ENCODE measurements around the gene MPDU1. TPM values are rescaled to one million over a fixed set of nuclear protein-coding genes. Genes with fewer than 3 reads are reported as not detected.
"Not testable (repeated sequence)": the region's sequence is repeated elsewhere in the genome, so short reads cannot be mapped to it uniquely, and the experiment has no call there.

Gene MPDU1
- total RNA-seq, 4 donors from 2014 or later, result 86.5 to 144 (median 122) TPM

DNA sequence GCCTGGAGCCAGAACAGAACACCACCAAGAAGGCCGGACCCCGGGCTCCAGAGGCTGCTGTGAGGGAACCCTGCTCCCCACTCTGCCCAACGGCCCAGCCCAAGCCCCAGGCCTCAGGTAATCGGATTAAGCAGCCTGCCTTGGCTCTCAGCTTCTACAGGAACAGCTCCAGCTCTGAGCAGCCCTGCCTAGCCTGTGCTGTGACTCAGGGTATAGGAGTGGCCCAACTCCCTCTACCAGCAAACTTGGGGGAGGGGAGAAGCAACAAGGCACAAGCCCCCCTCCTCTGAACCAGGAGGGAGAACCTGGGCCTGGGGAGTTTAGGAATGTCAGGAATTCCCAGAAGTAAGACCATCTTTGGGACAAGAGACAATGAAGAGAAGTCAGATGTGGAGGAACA, 7.1 kb downstream of the MPDU1 start:
- no peak for ATAC-seq (ENCODE audit: low FRiP score)
- no peak for DNase-seq (ENCODE audit: low spot score)
- TF ChIP-seq, protein P1, sequence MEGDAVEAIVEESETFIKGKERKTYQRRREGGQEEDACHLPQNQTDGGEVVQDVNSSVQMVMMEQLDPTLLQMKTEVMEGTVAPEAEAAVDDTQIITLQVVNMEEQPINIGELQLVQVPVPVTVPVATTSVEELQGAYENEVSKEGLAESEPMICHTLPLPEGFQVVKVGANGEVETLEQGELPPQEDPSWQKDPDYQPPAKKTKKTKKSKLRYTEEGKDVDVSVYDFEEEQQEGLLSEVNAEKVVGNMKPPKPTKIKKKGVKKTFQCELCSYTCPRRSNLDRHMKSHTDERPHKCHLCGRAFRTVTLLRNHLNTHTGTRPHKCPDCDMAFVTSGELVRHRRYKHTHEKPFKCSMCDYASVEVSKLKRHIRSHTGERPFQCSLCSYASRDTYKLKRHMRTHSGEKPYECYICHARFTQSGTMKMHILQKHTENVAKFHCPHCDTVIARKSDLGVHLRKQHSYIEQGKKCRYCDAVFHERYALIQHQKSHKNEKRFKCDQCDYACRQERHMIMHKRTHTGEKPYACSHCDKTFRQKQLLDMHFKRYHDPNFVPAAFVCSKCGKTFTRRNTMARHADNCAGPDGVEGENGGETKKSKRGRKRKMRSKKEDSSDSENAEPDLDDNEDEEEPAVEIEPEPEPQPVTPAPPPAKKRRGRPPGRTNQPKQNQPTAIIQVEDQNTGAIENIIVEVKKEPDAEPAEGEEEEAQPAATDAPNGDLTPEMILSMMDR (IDR thresholded peaks at IDR 0.05), result no peak

- ATAC-seq (ENCODE audit: low FRiP score), result no peak
- no peak for DNase-seq (ENCODE audit: low spot score)
- TF ChIP-seq, protein P1 (IDR thresholded peaks at IDR 0.05), result no peak
Measured at GRCh38 chr17:7591596-7591995, 7.9 kb downstream of the MPDU1 start.

- ATAC-seq (ENCODE audit: low FRiP score) (no peak), DNase-seq (ENCODE audit: low spot score) (no peak)
- TF ChIP-seq, protein P1 (IDR thresholded peaks at IDR 0.05), result no peak
Measured at GRCh38 chr17:7592422-7593021, 8.9 kb downstream of the MPDU1 start.

GRCh38 chr17:7593296-7593695, 9.6 kb downstream of the MPDU1 start:
- no peak for ATAC-seq (ENCODE audit: low FRiP score)
- TF ChIP-seq, protein P1 (IDR thresholded peaks at IDR 0.05), result no peak
- DNase-seq (ENCODE audit: low spot score), result no peak

DNA sequence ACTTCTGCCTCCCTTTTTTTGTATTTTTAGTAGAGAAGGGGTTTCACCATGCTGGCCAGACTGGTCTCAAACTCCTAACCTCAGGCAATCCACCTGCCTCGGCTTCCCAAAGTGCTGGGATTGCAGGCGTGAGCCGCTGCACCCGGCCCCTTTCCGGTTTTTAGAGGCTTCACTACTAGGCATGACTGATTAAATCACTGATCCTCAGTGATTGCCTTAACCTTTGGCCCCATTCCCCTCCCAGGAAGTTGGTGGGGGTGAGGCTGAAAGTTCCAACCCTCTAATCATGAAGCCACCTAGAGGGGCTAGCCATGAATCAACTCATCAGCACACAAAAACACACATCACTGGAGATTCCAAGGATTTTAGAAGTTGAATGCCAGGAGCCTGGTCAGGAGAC, 13.9 kb downstream of the MPDU1 start:
- DNase-seq (ENCODE audit: low spot score); ATAC-seq (ENCODE audit: low FRiP score): not testable (repeated sequence)

DNA sequence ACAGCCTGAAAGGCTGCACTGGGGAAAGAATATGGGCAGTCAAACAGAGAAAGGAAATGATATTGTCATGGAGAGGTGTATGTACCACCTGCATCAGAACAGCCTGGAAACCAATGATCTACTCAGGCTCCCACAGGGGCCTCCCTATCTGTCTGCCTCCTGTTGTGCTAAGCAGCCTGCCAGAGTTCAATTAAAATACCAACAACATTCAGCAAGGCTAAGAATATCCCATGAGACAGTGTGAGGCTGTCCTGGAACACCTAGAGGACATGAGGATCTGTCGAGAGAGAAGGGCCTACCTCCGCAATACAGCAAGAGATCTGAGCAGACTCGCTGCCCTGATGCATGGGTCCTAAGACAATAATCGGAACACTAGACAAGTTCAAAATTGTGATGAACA, 22.6 kb downstream of the MPDU1 start:
- no peak for ATAC-seq (ENCODE audit: low FRiP score)
- DNase-seq (ENCODE audit: low spot score), result no peak
- TF ChIP-seq, protein P1 (IDR thresholded peaks at IDR 0.05), result no peak

DNA sequence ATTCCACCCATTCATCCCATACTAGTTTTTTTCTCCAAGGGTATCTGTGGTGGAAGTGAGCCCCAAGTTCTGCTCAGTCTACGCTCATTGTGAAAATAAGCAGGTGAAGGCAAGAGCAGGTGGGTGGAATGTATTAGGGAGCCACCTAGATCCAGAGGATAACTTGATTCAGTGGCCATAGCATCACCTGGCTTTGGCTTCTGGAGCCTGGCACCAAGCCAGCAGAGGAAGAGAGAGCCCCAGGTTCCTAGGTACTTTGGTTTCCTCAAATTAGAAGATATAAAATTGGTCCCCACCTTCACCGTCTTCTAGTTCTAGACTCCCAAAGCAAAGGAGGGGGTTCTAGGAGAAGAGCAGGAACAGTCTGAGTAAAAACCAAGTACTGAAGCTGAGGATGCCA, 27.0 kb downstream of the MPDU1 start:
- TF ChIP-seq, protein P1 (IDR thresholded peaks at IDR 0.05), result no peak
- ATAC-seq (ENCODE audit: low FRiP score) (no peak), DNase-seq (ENCODE audit: low spot score) (no peak)
